ENCODE data around the gene GJC3. TPM values are rescaled to one million over a fixed set of nuclear protein-coding genes. Genes with fewer than 3 reads are reported as not detected.
"Not testable (repeated sequence)": the region's sequence is repeated elsewhere in the genome, so short reads cannot be mapped to it uniquely, and the experiment has no call there.

GJC3 gene
- total RNA-seq, 1 donor from 2014 or later = not detected

DNA sequence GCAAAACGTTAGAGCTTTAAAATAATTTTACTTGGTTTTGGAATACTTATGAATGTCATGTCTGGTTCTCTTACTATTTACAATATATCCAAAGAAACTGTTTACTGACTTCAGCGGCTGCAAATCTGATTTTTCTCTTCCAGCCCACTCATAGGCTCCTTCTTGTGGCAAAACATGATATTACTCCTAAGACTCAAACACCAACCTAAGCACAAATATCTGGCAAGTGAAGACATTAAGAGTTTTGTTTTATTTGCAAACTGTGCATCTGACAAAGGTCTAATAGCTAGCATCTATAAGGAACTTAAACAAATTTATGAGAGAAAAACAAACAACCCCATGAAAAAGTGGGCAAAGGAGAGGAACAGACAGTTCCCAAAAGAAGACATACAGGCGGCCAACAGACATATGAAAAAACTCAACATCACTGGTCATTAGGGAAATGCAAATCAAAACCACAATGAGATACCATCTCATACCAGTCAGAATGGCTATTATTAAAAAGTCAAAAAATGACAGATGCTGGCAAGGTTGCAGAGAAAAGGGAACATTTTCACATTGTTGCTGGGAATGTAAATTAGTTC, 20.3 kb upstream of the GJC3 start:
- DNase-seq (ENCODE audit: low read depth) = peak; percentile 12
- TF ChIP-seq CTCF (IDR thresholded peaks at IDR 0.05; ENCODE audit: insufficient read depth, low read length, severe bottlenecking) = no peak
- H3K4me3 ChIP-seq (ENCODE audit: low read depth, low read length) = no peak overlapping the region
- no peak for FAIRE-seq
- no peaks in the 10 kb centered on the region for H3K27me3 ChIP-seq (ENCODE audit: control insufficient read depth, insufficient read depth, low read length)
- H3K36me3 ChIP-seq (ENCODE audit: control insufficient read depth, insufficient read depth, low read length) = no peaks in the 10 kb centered on the region

- DNase-seq (ENCODE audit: low read depth) = no peak
- TF ChIP-seq CTCF (IDR thresholded peaks at IDR 0.05; ENCODE audit: insufficient read depth, low read length, severe bottlenecking) = no peak
- no peak for FAIRE-seq
- Histone ChIP-seq H3K4me3 (ENCODE audit: low read depth, low read length) (no peak overlapping the region), H3K36me3 (ENCODE audit: control insufficient read depth, insufficient read depth, low read length) (no peaks in the 10 kb centered on the region), H3K27me3 (ENCODE audit: control insufficient read depth, insufficient read depth, low read length) (no peaks in the 10 kb centered on the region)
Measured at GRCh38 chr7:99947608-99948007, 18.2 kb upstream of the GJC3 start.

- H3K4me3 ChIP-seq (ENCODE audit: low read depth, low read length) = no peak overlapping the region
- no peak for DNase-seq (ENCODE audit: low read depth)
- no peak for TF ChIP-seq CTCF (IDR thresholded peaks at IDR 0.05; ENCODE audit: insufficient read depth, low read length, severe bottlenecking)
- FAIRE-seq = no peak
- no peaks in the 10 kb centered on the region for H3K36me3 ChIP-seq (ENCODE audit: control insufficient read depth, insufficient read depth, low read length)
- no peaks in the 10 kb centered on the region for H3K27me3 ChIP-seq (ENCODE audit: control insufficient read depth, insufficient read depth, low read length)
Measured at GRCh38 chr7:99944497-99945070, 15.2 kb upstream of the GJC3 start.

- no peaks in the 10 kb centered on the region for H3K27me3 ChIP-seq (ENCODE audit: control insufficient read depth, insufficient read depth, low read length)
- FAIRE-seq (no peak), DNase-seq (ENCODE audit: low read depth) (no peak)
- H3K36me3 ChIP-seq (ENCODE audit: control insufficient read depth, insufficient read depth, low read length) = no peaks in the 10 kb centered on the region
- no peak overlapping the region for H3K4me3 ChIP-seq (ENCODE audit: low read depth, low read length)
- TF ChIP-seq CTCF (IDR thresholded peaks at IDR 0.05; ENCODE audit: insufficient read depth, low read length, severe bottlenecking) = no peak
Measured at GRCh38 chr7:99943641-99944496, 14.4 kb upstream of the GJC3 start.

DNA sequence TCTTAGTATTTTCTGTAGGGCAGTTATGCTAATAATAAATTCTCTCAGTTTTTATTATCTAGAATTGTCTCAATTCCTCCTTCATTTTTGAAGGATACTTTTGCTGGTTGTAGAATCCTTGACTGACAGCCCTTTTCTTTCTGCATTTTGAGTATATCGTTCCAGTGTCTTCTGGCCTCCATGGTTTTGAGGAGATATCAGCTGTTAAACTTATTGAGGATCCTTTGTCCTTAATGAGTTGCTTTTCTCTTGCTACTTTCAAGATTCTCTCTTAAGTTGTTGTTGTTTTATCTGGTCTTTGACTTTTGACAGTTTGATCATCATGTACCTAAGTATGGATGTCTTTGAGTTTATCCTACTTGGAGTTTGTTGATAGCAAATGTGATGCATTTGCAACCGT, 8.9 kb upstream of the GJC3 start:
- no peak for FAIRE-seq
- no peak overlapping the region for H3K4me3 ChIP-seq (ENCODE audit: low read depth, low read length)
- H3K27me3 ChIP-seq (ENCODE audit: control insufficient read depth, insufficient read depth, low read length) = no peaks in the 10 kb centered on the region

DNA sequence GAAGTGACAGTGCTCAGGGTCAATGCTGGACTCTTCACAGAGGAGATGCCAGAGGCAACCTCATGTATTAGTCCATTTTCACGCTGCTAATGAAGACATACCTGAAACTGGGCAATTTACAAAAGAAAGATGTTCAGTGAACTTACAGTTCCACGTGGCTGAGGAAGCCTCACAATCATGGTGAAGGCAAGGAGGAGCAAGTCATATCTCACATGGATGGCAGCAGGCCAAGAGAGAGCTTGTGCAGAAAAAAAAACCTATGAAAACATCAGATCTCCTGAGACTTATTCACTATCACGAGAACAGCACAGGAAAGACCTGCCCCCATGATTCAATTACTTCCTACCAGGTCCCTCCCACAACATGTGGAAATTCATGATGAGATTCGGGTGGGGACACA, 5.6 kb upstream of the GJC3 start:
- DNase-seq (ENCODE audit: low read depth); FAIRE-seq; H3K27me3 ChIP-seq (ENCODE audit: control insufficient read depth, insufficient read depth, low read length); H3K4me3 ChIP-seq (ENCODE audit: low read depth, low read length); H3K36me3 ChIP-seq (ENCODE audit: control insufficient read depth, insufficient read depth, low read length): not testable (repeated sequence)

More for the DNA sequence above, 8.9 kb upstream of the GJC3 start:
- no peak for TF ChIP-seq CTCF (IDR thresholded peaks at IDR 0.05; ENCODE audit: insufficient read depth, low read length, severe bottlenecking)
- DNase-seq (ENCODE audit: low read depth) = no peak
- H3K36me3 ChIP-seq (ENCODE audit: control insufficient read depth, insufficient read depth, low read length) = no peaks in the 10 kb centered on the region
